Mesendoderm (in vitro differentiated cells): Measurements from ENCODE around the gene OGA. TPM values are rescaled to one million over a fixed set of nuclear protein-coding genes. Genes with fewer than 3 reads are reported as not detected.

Experiments used
- DNase-seq: peaks from one replicate; pipeline ENCODE4 v3.0.0; 2013
- H2AK5ac ChIP-seq: 2 replicates; pipeline ENCODE4 v1.6.1; 2013; ENCODE audit warnings: low read length, inconsistent platforms
- H2BK120ac ChIP-seq: 2 replicates; pipeline ENCODE4 v1.6.1; 2013; ENCODE audit warnings: low read depth, mild to moderate bottlenecking, low read length, moderate library complexity, mixed read lengths
- H2BK15ac ChIP-seq: replicated peaks from 2 replicates; pipeline ENCODE4 v1.6.1; 2013; ENCODE audit warnings: low read depth, mild to moderate bottlenecking, moderate library complexity
- H2BK5ac ChIP-seq: 2 replicates; pipeline ENCODE4 v1.6.1; 2013; ENCODE audit warnings: low read length, inconsistent platforms
- H3K18ac ChIP-seq: 2 replicates; pipeline ENCODE4 v1.6.1; 2013; ENCODE audit warnings: mild to moderate bottlenecking, low read length, mixed read lengths
- H3K23ac ChIP-seq: one replicate; pipeline ENCODE4 v1.6.1; 2013; ENCODE audit warnings: low read length
- H3K27ac ChIP-seq: 2 replicates; pipeline ENCODE4 v1.5.1; 2013; ENCODE audit warnings: low read depth, mild to moderate bottlenecking, inconsistent platforms, low read length, moderate library complexity
- H3K27me3 ChIP-seq: 2 replicates; pipeline ENCODE4 v1.6.1; 2013; ENCODE audit warnings: low read length, control low read depth, mild to moderate bottlenecking, inconsistent platforms; ENCODE audit not compliant: insufficient read depth, poor library complexity
- H3K36me3 ChIP-seq: 2 replicates; pipeline ENCODE4 v1.6.1; 2013; ENCODE audit warnings: low read length, inconsistent platforms; ENCODE audit not compliant: control insufficient read depth, insufficient read depth
- H3K4ac ChIP-seq: one replicate; pipeline ENCODE4 v1.6.1; 2013; ENCODE audit warnings: low read depth, mild to moderate bottlenecking, low read length, moderate library complexity
- H3K4me1 ChIP-seq: 2 replicates; pipeline ENCODE4 v1.6.1; 2013; ENCODE audit warnings: low read depth, low read length, inconsistent platforms; ENCODE audit not compliant: control insufficient read depth
- H3K4me2 ChIP-seq: 2 replicates; pipeline ENCODE4 v1.6.1; 2013; ENCODE audit warnings: low read length
- H3K4me3 ChIP-seq: 2 replicates; pipeline ENCODE4 v1.5.1; 2013; ENCODE audit warnings: mild to moderate bottlenecking, low read length
- H3K56ac ChIP-seq: one replicate; pipeline ENCODE4 v1.6.1; 2013; ENCODE audit warnings: low read length
- H3K79me1 ChIP-seq: 2 replicates; pipeline ENCODE4 v1.6.1; 2013; ENCODE audit warnings: low read length, inconsistent platforms
- H3K79me2 ChIP-seq: 2 replicates; pipeline ENCODE4 v1.6.1; 2013; ENCODE audit warnings: mild to moderate bottlenecking, low read length; ENCODE audit not compliant: control insufficient read depth, insufficient read depth
- H3K9ac ChIP-seq: 2 replicates; pipeline ENCODE4 v1.6.1; 2013; ENCODE audit warnings: low read length, inconsistent platforms
- H4K5ac ChIP-seq: one replicate; pipeline ENCODE4 v1.6.1; 2013; ENCODE audit warnings: low read length
- H4K8ac ChIP-seq: one replicate; pipeline ENCODE4 v1.6.1; 2013; ENCODE audit warnings: low read depth, mild to moderate bottlenecking, control low read depth, low read length, moderate library complexity
- WGBS: extraction: QIAGEN DNeasy Blood & Tissue Kit; methylation state at CpG from one replicate; pipeline ENCODE4 v1.1.7; 2013; ENCODE audit warnings: low lambda C conversion rate, missing lambda C conversion rate; ENCODE audit not compliant: insufficient coverage; ENCODE audit errors: extremely low coverage; 5-methylcytosine and 5-hydroxymethylcytosine counted together
- polyA plus RNA-seq, 2 experiments: library from polyadenylated mRNA; stranded (reverse); fragments of 200-250 nt; gene quantifications; one replicate each; pipeline ENCODE4 v1.2.3, GENCODE V29; 2013

Gene OGA
- polyA plus RNA-seq (2013, experiment 1 of 2) = 53.2 TPM
- polyA plus RNA-seq (2013, experiment 2 of 2) = 52.9 TPM

DNA sequence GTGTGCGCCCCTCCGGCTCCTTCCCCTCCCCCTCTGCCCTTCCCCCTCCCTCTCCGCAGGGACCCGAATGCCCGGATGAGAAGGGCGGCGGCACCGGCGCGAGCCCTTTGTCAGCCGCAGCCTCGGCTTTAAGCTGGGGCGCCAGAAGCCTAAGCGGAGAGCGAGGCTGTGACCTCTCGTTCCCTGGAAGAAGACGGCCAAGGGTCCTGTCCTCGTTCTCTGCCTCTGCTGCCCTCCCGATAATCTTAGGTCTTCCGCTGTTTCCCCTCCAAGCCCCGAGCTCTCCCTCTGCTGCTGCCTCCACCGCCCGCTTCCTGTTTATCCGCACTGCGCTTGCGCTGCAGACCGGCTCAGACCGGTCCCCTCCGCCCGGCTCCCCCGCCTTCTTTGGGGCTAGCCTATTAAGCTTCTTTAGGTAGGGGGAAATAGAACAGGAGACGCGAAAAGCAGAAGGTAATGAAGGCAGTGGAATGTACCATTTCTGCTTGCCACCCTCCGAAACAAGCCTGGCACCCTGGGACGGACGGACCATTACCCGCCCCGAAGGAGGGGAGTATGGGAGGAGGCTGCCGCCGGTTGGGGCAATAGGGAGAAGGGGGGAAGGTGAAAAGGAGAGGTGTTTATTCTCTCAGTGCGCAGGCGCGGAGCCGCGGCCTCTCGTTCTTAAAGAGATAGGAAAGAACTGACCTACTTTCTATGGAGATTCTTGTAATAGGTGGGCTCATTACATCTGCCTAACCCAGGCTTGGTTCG, at the start of gene OGA:
TSS of gene OGA (minus strand) at position 326 of the 753 bp plus-strand sequence. CDS start 422 bp downstream, outside the sequence.
- Histone ChIP-seq H3K27me3 (no peaks in the 10 kb centered on the region), H3K4me2 (peak within 1 kb of the TSS; percentile 92), H3K79me2 (peaks cover 42% of the 10 kb centered on the region), H3K56ac (peak within 1 kb of the TSS; percentile 95), H2BK5ac (peak within 1 kb of the TSS; percentile 72), H3K23ac (no peak within 1 kb of the TSS), H3K27ac (peak within 1 kb of the TSS; percentile 93), H2BK15ac (no peak within 1 kb of the TSS), H3K36me3 (no peaks in the 10 kb centered on the region), H4K5ac (peak within 1 kb of the TSS; percentile 5), H2BK120ac (peak within 1 kb of the TSS; percentile 8), H3K4me1 (peaks cover 3% of the 10 kb centered on the region), H2AK5ac (no peak within 1 kb of the TSS), H3K18ac (peak within 1 kb of the TSS; percentile 84), H3K4me3 (peak within 1 kb of the TSS; percentile 96), H3K9ac (peak within 1 kb of the TSS; percentile 91), H3K4ac (peak within 1 kb of the TSS; percentile 93), H3K79me1 (peaks cover 2% of the 10 kb centered on the region), H4K8ac (no peak within 1 kb of the TSS)
- peak; percentile 100 for DNase-seq
- no CpG with 5 or more reads among the region's 47 CpGs for WGBS

DNA sequence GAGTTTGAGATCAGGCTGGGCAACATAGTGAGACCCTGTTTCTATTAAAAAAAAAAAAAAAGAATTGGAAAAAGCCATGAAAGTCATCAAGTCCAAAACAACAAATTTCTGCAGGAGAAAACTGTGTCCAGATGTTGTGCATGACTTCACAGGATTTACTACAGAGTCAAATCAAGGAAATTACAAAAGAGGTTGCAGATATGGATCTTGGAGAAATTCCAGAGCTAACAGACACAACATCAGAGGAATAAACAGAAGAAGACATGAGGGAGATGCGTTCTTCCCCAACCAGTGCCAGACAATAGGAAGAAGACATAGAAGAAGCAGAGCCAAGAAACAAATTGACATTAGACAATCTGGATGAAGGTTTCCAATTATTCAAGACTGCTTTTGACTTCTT, 49.7 kb upstream of the OGA start:
- WGBS = no CpG with 5 or more reads among the region's 1 CpG
- H3K27ac ChIP-seq = no peak overlapping the region
- H3K79me1 ChIP-seq = no peaks in the 10 kb centered on the region
- H3K4ac ChIP-seq = no peak overlapping the region
- no peak overlapping the region for H3K18ac ChIP-seq
- H3K79me2 ChIP-seq = no peaks in the 10 kb centered on the region
- no peak overlapping the region for H2BK5ac ChIP-seq
- no peak overlapping the region for H3K56ac ChIP-seq
- no peak overlapping the region for H3K9ac ChIP-seq
- H3K4me2 ChIP-seq = no peak overlapping the region
- no peaks in the 10 kb centered on the region for H3K4me1 ChIP-seq
- H3K27me3 ChIP-seq = no peaks in the 10 kb centered on the region
- H2AK5ac ChIP-seq = no peak overlapping the region
- H2BK15ac ChIP-seq = no peak overlapping the region
- H4K5ac ChIP-seq = no peak overlapping the region
- no peak overlapping the region for H3K4me3 ChIP-seq
- H3K23ac ChIP-seq = no peak overlapping the region
- no peak for DNase-seq
- no peaks in the 10 kb centered on the region for H3K36me3 ChIP-seq
- no peak overlapping the region for H4K8ac ChIP-seq
- H2BK120ac ChIP-seq = no peak overlapping the region

GRCh38 chr10:101859530-101859929, 41.3 kb upstream of the OGA start:
- no peak overlapping the region for H2AK5ac ChIP-seq
- no peak overlapping the region for H3K4me3 ChIP-seq
- H3K18ac ChIP-seq = no peak overlapping the region
- DNase-seq = no peak
- H3K4me1 ChIP-seq = no peaks in the 10 kb centered on the region
- H3K4ac ChIP-seq = no peak overlapping the region
- WGBS = no CpG with 5 or more reads among the region's 2 CpGs
- no peak overlapping the region for H4K8ac ChIP-seq
- no peaks in the 10 kb centered on the region for H3K36me3 ChIP-seq
- no peak overlapping the region for H2BK5ac ChIP-seq
- no peak overlapping the region for H3K23ac ChIP-seq
- no peak overlapping the region for H2BK120ac ChIP-seq
- no peaks in the 10 kb centered on the region for H3K79me2 ChIP-seq
- no peak overlapping the region for H3K9ac ChIP-seq
- no peak overlapping the region for H3K56ac ChIP-seq
- no peak overlapping the region for H3K27ac ChIP-seq
- H2BK15ac ChIP-seq = no peak overlapping the region
- H4K5ac ChIP-seq = no peak overlapping the region
- H3K27me3 ChIP-seq = no peaks in the 10 kb centered on the region
- H3K4me2 ChIP-seq = no peak overlapping the region
- no peaks in the 10 kb centered on the region for H3K79me1 ChIP-seq

DNA sequence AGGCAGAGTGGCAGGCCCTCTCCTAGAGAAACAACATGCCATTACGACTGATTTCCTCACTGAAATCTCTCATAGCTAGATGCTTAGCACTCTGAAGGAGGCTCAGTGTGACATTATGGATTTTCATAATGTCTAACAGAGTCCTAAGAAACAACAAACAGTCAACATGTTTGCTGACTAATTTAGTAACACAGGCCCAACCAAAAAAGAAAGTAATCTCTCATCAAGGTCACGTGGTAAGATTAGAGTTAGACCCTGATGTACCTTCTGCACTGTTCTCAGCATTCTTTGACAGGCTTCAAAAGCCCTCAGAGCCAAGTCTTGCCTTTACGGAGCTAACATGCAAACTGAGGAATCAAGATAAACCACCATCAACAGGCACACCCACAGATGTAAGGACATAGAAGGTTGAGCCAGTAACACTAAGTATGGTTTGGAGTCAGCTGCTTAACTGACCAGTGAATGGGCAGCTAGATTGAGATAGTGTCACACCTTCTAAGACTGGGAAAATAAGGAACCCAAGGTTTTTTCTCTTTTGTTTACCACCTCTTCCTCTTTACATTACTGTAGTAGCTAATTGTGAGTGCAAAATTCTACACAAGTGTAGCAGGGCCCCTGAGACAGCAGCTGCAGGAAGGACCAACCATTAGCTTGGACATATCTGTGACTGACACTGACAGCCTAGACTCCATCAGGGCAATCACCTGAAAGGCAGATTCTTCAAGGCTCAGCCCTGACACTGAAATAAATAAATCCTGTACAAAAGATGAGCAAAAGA, 40.7 kb upstream of the OGA start:
- H2AK5ac ChIP-seq = no peak overlapping the region
- H3K56ac ChIP-seq = no peak overlapping the region
- no peak overlapping the region for H2BK5ac ChIP-seq
- no peak overlapping the region for H2BK120ac ChIP-seq
- no peak overlapping the region for H3K9ac ChIP-seq
- H3K27ac ChIP-seq = no peak overlapping the region
- H4K5ac ChIP-seq = no peak overlapping the region
- H3K4me3 ChIP-seq = no peak overlapping the region
- no peak overlapping the region for H2BK15ac ChIP-seq
- no peak overlapping the region for H3K4ac ChIP-seq
- H3K4me2 ChIP-seq = no peak overlapping the region
- no peaks in the 10 kb centered on the region for H3K79me2 ChIP-seq
- DNase-seq = no peak
- no peaks in the 10 kb centered on the region for H3K27me3 ChIP-seq
- no peaks in the 10 kb centered on the region for H3K79me1 ChIP-seq
- H3K36me3 ChIP-seq = no peaks in the 10 kb centered on the region
- WGBS = no CpG with 5 or more reads among the region's 3 CpGs
- H3K23ac ChIP-seq = no peak overlapping the region
- H3K18ac ChIP-seq = no peak overlapping the region
- no peak overlapping the region for H4K8ac ChIP-seq
- H3K4me1 ChIP-seq = no peaks in the 10 kb centered on the region

DNA sequence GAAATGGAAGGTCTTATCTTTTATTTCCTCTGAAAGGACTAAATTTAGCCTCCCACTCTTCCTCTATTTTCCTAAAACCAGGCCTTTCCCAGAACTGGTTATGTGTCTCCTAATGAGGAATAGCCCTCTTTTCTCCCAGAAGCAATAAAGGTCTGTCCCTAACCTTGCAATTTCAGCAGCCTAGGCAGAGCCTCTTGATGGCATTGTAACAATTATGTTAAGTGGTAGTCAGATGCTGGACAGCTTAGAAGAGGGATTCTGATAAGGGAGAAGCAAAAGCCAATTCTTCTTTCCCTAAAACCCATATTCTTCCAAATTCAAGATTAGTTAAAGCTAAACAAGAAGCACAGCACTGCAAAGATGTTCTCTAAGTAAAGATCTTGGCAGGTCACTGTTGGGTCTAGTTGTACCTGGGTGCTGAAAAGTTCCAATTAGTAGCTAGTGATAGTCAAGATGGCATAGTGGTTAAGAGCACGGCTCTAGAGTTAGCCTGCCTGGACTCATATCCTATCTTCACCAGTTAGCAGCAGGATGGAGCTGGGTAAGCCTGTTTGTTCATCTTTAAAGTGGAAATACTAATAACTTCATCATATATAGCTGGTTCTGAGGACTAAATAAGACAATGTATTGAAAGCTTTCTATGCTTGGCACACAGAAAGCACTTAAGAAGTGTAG, 39.7 kb upstream of the OGA start:
- no peaks in the 10 kb centered on the region for H3K79me2 ChIP-seq
- no CpG with 5 or more reads among the region's 1 CpG for WGBS
- H4K5ac ChIP-seq = no peak overlapping the region
- H3K56ac ChIP-seq = no peak overlapping the region
- H3K18ac ChIP-seq = no peak overlapping the region
- no peak overlapping the region for H4K8ac ChIP-seq
- no peak overlapping the region for H3K4ac ChIP-seq
- no peaks in the 10 kb centered on the region for H3K36me3 ChIP-seq
- no peak overlapping the region for H2AK5ac ChIP-seq
- no peak overlapping the region for H2BK120ac ChIP-seq
- H3K9ac ChIP-seq = no peak overlapping the region
- H3K23ac ChIP-seq = no peak overlapping the region
- H3K27me3 ChIP-seq = no peaks in the 10 kb centered on the region
- no peak overlapping the region for H3K4me3 ChIP-seq
- no peak overlapping the region for H3K4me2 ChIP-seq
- no peak overlapping the region for H2BK5ac ChIP-seq
- no peaks in the 10 kb centered on the region for H3K79me1 ChIP-seq
- H3K4me1 ChIP-seq = no peaks in the 10 kb centered on the region
- no peak overlapping the region for H2BK15ac ChIP-seq
- H3K27ac ChIP-seq = no peak overlapping the region
- no peak for DNase-seq
